ENCODE results near the gene DYDC2.

DNA sequence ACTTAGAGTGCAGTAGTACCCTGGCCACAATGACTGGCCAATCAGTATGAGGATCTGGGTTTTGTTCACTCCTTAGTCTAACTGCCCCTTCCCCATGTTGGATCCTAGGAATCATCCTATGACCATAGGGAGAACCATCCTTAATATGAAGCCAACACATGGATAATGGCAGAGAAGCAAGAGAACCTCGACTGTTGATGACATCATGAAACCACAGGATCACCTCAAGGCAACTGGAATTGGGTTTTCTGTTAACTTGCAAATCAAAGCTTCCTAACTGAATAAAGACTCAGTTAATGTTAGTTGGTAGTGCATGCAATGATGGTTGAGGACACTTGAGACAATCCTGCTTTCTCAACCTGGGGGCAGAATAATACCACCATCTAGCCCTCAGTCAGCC lies 48.5 kb downstream of the DYDC2 start:
- TF ChIP-seq, protein P1, sequence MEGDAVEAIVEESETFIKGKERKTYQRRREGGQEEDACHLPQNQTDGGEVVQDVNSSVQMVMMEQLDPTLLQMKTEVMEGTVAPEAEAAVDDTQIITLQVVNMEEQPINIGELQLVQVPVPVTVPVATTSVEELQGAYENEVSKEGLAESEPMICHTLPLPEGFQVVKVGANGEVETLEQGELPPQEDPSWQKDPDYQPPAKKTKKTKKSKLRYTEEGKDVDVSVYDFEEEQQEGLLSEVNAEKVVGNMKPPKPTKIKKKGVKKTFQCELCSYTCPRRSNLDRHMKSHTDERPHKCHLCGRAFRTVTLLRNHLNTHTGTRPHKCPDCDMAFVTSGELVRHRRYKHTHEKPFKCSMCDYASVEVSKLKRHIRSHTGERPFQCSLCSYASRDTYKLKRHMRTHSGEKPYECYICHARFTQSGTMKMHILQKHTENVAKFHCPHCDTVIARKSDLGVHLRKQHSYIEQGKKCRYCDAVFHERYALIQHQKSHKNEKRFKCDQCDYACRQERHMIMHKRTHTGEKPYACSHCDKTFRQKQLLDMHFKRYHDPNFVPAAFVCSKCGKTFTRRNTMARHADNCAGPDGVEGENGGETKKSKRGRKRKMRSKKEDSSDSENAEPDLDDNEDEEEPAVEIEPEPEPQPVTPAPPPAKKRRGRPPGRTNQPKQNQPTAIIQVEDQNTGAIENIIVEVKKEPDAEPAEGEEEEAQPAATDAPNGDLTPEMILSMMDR (IDR thresholded peaks at IDR 0.05; ENCODE audit: insufficient read depth, low read depth, low read length) = no peak
- TF ChIP-seq EZH2 (IDR thresholded peaks at IDR 0.05; ENCODE audit: insufficient read depth, low read length) = no peak
